ENCODE results near the gene ACAD9.

DNA sequence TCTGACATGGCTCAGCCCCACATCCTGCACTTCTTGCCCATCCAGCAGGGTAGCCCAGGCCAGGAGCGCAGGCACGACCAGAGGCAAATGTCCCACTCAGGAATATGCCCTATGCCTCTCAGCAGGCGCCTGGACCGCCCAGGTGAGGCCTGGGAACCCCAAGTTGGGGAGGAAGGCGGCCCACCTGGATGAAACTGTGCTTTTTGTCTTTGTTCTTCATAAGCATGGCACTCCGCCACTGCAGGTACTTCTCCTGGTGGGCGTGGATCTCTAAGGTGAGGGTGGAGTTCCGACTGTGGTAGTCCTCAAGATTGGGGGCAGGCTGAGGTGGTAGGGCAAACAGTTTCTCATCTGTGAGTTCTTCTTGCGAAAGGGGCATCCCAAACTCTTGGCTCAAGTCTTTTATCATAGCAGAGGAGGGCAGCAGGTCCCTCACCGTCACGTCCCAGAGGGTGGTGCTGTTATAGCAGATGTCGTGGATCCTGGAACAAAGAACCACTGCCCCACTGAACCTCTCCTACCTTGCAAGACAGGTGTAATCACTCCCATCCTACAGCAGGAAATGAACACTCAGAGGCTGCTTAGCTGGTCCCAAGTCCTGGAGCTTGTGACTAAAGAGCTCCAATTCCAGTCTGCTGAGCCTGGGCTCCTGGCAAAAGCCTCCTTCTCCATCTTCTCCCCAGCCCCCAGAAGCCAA is 53.2 kb downstream of the ACAD9 start:
- TF ChIP-seq, protein P1, sequence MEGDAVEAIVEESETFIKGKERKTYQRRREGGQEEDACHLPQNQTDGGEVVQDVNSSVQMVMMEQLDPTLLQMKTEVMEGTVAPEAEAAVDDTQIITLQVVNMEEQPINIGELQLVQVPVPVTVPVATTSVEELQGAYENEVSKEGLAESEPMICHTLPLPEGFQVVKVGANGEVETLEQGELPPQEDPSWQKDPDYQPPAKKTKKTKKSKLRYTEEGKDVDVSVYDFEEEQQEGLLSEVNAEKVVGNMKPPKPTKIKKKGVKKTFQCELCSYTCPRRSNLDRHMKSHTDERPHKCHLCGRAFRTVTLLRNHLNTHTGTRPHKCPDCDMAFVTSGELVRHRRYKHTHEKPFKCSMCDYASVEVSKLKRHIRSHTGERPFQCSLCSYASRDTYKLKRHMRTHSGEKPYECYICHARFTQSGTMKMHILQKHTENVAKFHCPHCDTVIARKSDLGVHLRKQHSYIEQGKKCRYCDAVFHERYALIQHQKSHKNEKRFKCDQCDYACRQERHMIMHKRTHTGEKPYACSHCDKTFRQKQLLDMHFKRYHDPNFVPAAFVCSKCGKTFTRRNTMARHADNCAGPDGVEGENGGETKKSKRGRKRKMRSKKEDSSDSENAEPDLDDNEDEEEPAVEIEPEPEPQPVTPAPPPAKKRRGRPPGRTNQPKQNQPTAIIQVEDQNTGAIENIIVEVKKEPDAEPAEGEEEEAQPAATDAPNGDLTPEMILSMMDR (IDR thresholded peaks at IDR 0.05) = no peak
- TF ChIP-seq POLR2A (IDR thresholded peaks at IDR 0.05) = no peak
